Fibroblast of pulmonary artery (primary cell): ENCODE results near the gene PCLO.

ENCODE experiments used
- DNase-seq: peaks from one replicate; pipeline ENCODE4 v3.0.0-alpha.2; 2010; ENCODE audit warnings: low read depth
- H3K4me3 ChIP-seq: replicated peaks from 2 replicates; pipeline ENCODE4 v1.5.1; 2011; ENCODE audit warnings: low read depth, mild to moderate bottlenecking, control low read depth, low read length, moderate library complexity
- TF ChIP-seq, protein P1 (sequence below): IDR thresholded peaks from 2 replicates; pipeline ENCODE4 v1.5.1; 2011; ENCODE audit warnings: mild to moderate bottlenecking, control low read depth, low read length, inconsistent platforms; ENCODE audit errors: missing control alignments

PCLO gene

DNA sequence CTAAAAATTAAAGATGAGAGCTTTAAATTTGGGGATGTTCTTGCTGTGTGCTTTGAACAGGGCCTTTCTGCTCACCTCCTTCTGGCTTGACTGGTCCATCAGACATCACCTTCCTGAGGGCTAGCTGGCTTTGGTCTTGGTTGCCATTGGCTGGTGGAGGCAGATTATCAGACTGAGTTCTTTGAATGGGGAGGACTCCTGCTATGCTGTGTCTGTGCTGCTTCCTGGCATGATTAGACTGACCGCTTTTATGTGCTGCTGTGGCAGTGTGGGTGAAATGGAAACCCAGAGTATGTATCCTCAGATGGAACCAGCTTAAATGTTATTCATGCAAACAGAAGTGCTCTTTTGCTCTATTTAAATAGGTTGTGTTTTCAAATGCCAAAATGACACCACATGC is 341.6 kb downstream of the PCLO start:
- TF ChIP-seq, protein P1, sequence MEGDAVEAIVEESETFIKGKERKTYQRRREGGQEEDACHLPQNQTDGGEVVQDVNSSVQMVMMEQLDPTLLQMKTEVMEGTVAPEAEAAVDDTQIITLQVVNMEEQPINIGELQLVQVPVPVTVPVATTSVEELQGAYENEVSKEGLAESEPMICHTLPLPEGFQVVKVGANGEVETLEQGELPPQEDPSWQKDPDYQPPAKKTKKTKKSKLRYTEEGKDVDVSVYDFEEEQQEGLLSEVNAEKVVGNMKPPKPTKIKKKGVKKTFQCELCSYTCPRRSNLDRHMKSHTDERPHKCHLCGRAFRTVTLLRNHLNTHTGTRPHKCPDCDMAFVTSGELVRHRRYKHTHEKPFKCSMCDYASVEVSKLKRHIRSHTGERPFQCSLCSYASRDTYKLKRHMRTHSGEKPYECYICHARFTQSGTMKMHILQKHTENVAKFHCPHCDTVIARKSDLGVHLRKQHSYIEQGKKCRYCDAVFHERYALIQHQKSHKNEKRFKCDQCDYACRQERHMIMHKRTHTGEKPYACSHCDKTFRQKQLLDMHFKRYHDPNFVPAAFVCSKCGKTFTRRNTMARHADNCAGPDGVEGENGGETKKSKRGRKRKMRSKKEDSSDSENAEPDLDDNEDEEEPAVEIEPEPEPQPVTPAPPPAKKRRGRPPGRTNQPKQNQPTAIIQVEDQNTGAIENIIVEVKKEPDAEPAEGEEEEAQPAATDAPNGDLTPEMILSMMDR = no peak

DNA sequence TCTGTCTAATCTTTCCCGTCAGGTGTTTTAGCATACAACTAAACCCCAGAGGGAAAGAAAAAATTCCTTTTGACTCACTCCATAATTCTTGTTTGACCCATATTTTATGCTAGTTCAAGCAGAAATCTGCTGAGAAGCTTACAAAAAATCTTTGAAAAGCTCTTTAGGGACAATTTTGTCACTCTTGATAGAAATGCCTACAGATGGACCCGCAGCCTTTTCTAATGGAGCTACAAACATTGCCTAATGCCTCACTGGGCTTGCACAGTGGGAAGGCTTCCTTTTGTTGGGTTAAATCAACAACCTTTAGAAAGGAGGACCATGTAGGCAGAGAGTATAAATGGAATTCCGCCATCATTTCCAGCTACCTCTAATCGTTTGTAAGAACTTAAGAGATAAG is 344.5 kb downstream of the PCLO start:
- H3K4me3 ChIP-seq = no peak overlapping the region
- DNase-seq = no peak
- TF ChIP-seq, protein P1 = no peak

More for the DNA sequence above, 341.6 kb downstream of the PCLO start:
- H3K4me3 ChIP-seq = no peak overlapping the region
- DNase-seq = no peak

DNA sequence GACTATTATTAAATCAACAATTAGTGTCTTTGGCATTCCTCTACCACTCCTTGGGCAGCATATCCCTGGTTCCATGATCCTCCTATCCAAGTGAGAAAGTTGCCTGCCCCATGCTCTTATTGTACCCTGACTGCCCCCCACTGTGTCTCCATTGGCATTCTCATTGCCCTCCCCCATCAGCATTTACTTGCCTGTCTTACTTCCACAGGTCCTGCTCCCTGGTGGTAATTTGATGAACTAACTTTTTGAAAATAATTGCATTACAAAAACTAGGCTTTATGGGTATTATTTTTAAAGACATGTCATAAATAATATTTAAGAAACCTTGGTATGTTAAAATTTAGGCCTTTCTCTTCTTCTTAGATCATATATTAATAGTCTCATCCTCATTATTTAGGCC is 346.4 kb downstream of the PCLO start:
- H3K4me3 ChIP-seq = no peak overlapping the region
- TF ChIP-seq, protein P1 = peak; percentile 14
- DNase-seq = no peak

DNA sequence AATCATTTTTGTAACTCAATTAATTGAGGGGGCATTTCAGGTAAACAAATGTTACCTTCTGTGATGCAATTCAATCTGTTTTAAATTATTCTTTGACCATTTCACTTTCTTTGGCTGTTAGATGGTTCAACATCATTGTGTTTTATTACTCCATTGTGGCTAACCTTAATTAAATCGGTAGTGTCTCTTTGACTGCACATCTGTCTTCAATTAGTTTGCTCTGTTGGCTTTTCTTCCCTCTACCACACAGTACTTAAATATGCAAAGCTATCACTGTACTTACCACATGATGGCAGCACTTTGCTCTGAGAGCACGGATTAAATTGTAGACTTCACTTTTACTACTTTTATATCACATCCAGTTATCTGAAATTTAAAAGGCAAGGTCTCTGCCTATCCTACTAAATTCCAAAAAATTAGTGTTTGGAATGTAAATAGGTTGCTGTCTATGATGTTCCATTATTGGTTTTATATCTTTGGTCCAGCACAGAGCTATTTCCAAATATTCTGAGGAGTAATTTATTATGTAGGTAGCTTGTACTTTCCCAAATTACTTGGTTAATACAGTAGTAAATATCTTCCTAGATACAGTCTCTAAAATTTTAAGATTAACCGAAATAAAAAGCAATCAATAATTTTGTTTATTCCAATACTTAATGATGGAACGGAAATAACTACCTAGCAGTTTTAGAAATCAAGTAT is 352.0 kb downstream of the PCLO start:
- H3K4me3 ChIP-seq = no peak overlapping the region
- TF ChIP-seq, protein P1 = peak; percentile 88
- peak; percentile 77 for DNase-seq

DNA sequence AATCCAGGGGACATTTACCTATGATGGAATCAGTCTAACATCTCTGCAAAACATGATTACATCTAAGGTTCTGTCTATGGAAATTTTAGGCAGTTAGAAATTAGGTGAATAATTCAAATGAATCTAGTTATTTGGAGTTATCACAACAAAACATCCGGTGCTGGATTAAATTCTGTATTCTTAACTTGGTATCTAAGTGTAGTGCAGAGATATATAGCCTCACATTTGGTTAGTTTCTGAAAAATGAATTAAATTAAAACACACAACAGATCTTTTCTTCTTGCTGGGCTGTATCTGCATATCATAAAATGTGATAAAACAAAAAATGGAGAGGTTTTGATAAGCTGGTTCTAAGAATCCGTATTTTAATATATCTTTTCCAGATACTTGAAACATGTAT is 354.1 kb downstream of the PCLO start:
- H3K4me3 ChIP-seq = no peak overlapping the region
- no peak for DNase-seq
- TF ChIP-seq, protein P1 = no peak

DNA sequence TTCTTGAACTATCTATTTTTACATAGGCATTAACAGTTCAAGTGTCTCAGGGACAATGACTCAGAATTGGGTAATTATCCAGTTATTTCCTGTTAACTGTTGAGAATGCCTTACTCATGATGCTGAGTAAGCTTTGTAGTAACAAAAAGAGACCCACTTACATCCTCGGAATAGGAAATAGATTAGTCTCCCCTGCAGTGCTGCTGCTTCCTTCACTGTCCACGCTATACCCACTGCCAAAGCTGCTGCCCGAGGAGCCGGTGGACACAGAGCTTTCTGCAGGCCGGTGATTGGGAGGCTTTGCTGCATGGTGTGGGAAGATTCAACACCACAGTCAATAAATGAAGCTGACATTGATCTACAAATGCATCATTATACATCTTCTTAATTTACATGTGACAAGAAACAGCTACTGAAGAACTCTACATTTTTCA is 357.1 kb downstream of the PCLO start:
- TF ChIP-seq, protein P1 = no peak
- no peak overlapping the region for H3K4me3 ChIP-seq
- DNase-seq = peak; percentile 88

DNA sequence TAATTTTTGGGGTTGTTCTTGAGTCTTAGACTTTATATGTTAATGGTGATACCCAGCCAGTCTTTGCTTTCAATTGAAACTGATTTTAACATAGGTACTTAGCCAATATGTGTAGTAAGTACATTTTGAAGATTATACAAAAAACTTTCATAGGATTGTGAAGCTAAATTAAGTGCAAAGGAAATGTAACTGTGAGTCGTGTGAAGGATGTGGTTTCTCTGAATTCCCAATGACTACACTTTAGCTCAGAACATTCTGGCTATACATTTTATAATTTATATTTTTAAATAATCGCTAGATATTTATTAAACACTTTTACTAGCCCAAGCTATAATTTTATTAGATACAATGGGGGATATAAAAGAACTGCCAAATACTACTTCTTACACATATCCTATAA is 359.3 kb downstream of the PCLO start:
- DNase-seq = no peak
- TF ChIP-seq, protein P1 = no peak
- no peak overlapping the region for H3K4me3 ChIP-seq
